Stimulated activated CD8-positive, alpha-beta memory T cell treated with anti-CD3 and anti-CD28 coated beads, Interleukin-4, amount 100 ng/mL, for 48 hours (primary cell): ENCODE data around the gene PDE4A.
A peak's percentile ranks its signal among the peaks of the same experiment; 100 is the strongest.
"Not testable (repeated sequence)": the region's sequence is repeated elsewhere in the genome, so short reads cannot be mapped to it uniquely, and the experiment has no call there.

Experiments used
- DNase-seq: peaks from one replicate; pipeline ENCODE4 v3.0.0-alpha.2; 2020

Gene PDE4A

GRCh38 chr19:10404888-10405820 lies 15.2 kb upstream of the PDE4A start:
- DNase-seq = peak; percentile 80

GRCh38 chr19:10406191-10406590 lies 14.1 kb upstream of the PDE4A start:
- no peak for DNase-seq

- no peak for DNase-seq
Measured at GRCh38 chr19:10407096-10407495, 13.2 kb upstream of the PDE4A start.

- DNase-seq = peak; percentile 79
Measured at GRCh38 chr19:10408511-10409283, 11.6 kb upstream of the PDE4A start.

- not testable (repeated sequence) for DNase-seq
Measured at GRCh38 chr19:10411224-10411623, 9.1 kb upstream of the PDE4A start.

GRCh38 chr19:10412257-10412977 lies 7.9 kb upstream of the PDE4A start:
- DNase-seq = no peak

- no peak for DNase-seq
Measured at GRCh38 chr19:10416083-10416379, 4.3 kb upstream of the PDE4A start.

- peak; percentile 98 for DNase-seq
Measured at GRCh38 chr19:10416380-10417257, 3.7 kb upstream of the PDE4A start.

- peak; percentile 43 for DNase-seq
Measured at GRCh38 chr19:10417541-10418234, 2.6 kb upstream of the PDE4A start.

- DNase-seq = no peak
Measured at GRCh38 chr19:10418235-10418484, 2.2 kb upstream of the PDE4A start.

GRCh38 chr19:10418485-10419199 lies 1.7 kb upstream of the PDE4A start:
- DNase-seq = peak; percentile 43

- peak; percentile 73 for DNase-seq
Measured at GRCh38 chr19:10419200-10419645, 1.1 kb upstream of the PDE4A start.

- peak; percentile 74 for DNase-seq
Measured at GRCh38 chr19:10419646-10420443, 493 bp upstream of the PDE4A start.

- peak; percentile 58 for DNase-seq
Measured at GRCh38 chr19:10421240-10422045, 1.1 kb downstream of the PDE4A start.

GRCh38 chr19:10422046-10422461 lies 1.7 kb downstream of the PDE4A start:
- DNase-seq = no peak

- DNase-seq = no peak
Measured at GRCh38 chr19:10422846-10423245, 2.5 kb downstream of the PDE4A start.

- DNase-seq = peak; percentile 86
Measured at GRCh38 chr19:10424011-10424637, 3.8 kb downstream of the PDE4A start.

- DNase-seq = no peak
Measured at GRCh38 chr19:10427169-10427568, 6.8 kb downstream of the PDE4A start.

- no peak for DNase-seq
Measured at GRCh38 chr19:10428996-10429381, 8.7 kb downstream of the PDE4A start.
